Thyroid gland (tissue), 4 donors: ENCODE results near the gene MED16. TPM values are rescaled to one million over a fixed set of nuclear protein-coding genes. Genes with fewer than 3 reads are reported as not detected.
"Not testable (repeated sequence)": the region's sequence is repeated elsewhere in the genome, so short reads cannot be mapped to it uniquely, and the experiment has no call there.

Source experiments
- DNase-seq, 2 donors: peaks; one replicate each; pipeline ENCODE4 v3.0.0-alpha.2; 2019
- H3K27ac ChIP-seq, 3 donors: fragments of 200-600 bp; sonication (generic); 1 replicate in 2 of 3; 2 replicates in 1 of 3; pipeline ENCODE4 v1.5.1; 2016 to 2019; ENCODE audit warnings: mild to moderate bottlenecking in 1 of 3, moderate library complexity in 1 of 3
- H3K27me3 ChIP-seq: fragments of 200-600 bp; sonication (generic); one replicate; pipeline ENCODE4 v1.5.1; 2019
- H3K36me3 ChIP-seq, 2 donors: fragments of 200-600 bp; sonication (generic); one replicate each; pipeline ENCODE4 v1.5.1; 2016 to 2019
- H3K4me1 ChIP-seq, 2 donors: fragments of 200-600 bp; sonication (generic); one replicate each; pipeline ENCODE4 v1.5.1; 2017 to 2019
- H3K4me3 ChIP-seq, 3 donors: fragments of 200-600 bp; sonication (generic); replicated peaks in 1 of 3; 1 replicate in 2 of 3; 2 replicates in 1 of 3; pipeline ENCODE4 v1.5.1; 2016; ENCODE audit warnings: mild to moderate bottlenecking in 1 of 3
- H3K9me3 ChIP-seq: fragments of 200-600 bp; sonication (generic); one replicate; pipeline ENCODE4 v1.5.1; 2017
- CTCF ChIP-seq, 6 experiments: fragments of 200-600 bp in 3 of 6; fragments of 450-650 bp in 3 of 6; sonication (generic) in 3 of 6; IDR thresholded peaks; one replicate each; pipeline ENCODE4 v1.5.1; 2016 to 2019; ENCODE audit warnings: antibody characterized with exemption in 6 of 6, mild to moderate bottlenecking in 2 of 6, inconsistent platforms in 1 of 6, moderate library complexity in 1 of 6
- POLR2A ChIP-seq, 2 donors: fragments of 450-650 bp; IDR thresholded peaks; one replicate each; pipeline ENCODE4 v1.6.1; 2017; ENCODE audit warnings: antibody characterized with exemption in 2 of 2, mild to moderate bottlenecking in 2 of 2, moderate library complexity in 1 of 2
- WGBS, 2 donors: methylation state at CpG; one replicate each; pipeline ENCODE4 v1.1.5; 2017; 5-methylcytosine and 5-hydroxymethylcytosine counted together
- intact Hi-C: fragments of 100-400 bp; cut with DNase I; formaldehyde crosslinking; loops from one replicate; pipeline ENCODE4 v1.15.1; 2023
- total RNA-seq, 4 donors: library from RNA; depleted of rRNA; stranded (reverse); fragments of >200 nt; gene quantifications; one replicate each; pipeline ENCODE4 v1.2.3, GENCODE V29; 2016

The MED16 gene
- total RNA-seq, 4 donors from 2014 or later = 33.2 to 66.5 (median 54.3) TPM

GRCh38 chr19:881385-882071 is 11.5 kb downstream of the MED16 start:
- WGBS, 2 donors = 95 to 97% methylated on average over 25 to 34 of the region's 34 CpGs
- H3K4me1 ChIP-seq = no peaks in the 10 kb centered on the region
- intact Hi-C loops = no loop called here
- H3K27me3 ChIP-seq = no peaks in the 10 kb centered on the region
- no peak overlapping the region for H3K4me3 ChIP-seq
- TF ChIP-seq CTCF (IDR thresholded peaks at IDR 0.05) (no peak), POLR2A (IDR thresholded peaks at IDR 0.05) (no peak)
- no peak overlapping the region for H3K27ac ChIP-seq
- H3K36me3 ChIP-seq = peaks cover 28 to 41% of the 10 kb centered on the region in 2 donors
- DNase-seq = no peak
- no peaks in the 10 kb centered on the region for H3K9me3 ChIP-seq

- H3K27ac ChIP-seq = no peak overlapping the region
- no peaks in the 10 kb centered on the region for H3K4me1 ChIP-seq
- WGBS, 2 donors = 89 to 93% methylated on average over 12 to 26 of the region's 37 CpGs
- no peak for TF ChIP-seq CTCF (IDR thresholded peaks at IDR 0.05)
- no peak for TF ChIP-seq POLR2A (IDR thresholded peaks at IDR 0.05)
- H3K4me3 ChIP-seq = no peak overlapping the region
- H3K27me3 ChIP-seq = no peaks in the 10 kb centered on the region
- H3K9me3 ChIP-seq = no peaks in the 10 kb centered on the region
- DNase-seq = no peak
- peaks cover 28 to 33% of the 10 kb centered on the region in 2 donors for H3K36me3 ChIP-seq
- intact Hi-C loops = no loop called here
Observed at GRCh38 chr19:879711-880438, 13.1 kb downstream of the MED16 start.

- H3K4me1 ChIP-seq, DNase-seq, H3K27ac ChIP-seq, H3K27me3 ChIP-seq, H3K9me3 ChIP-seq, intact Hi-C loops, H3K4me3 ChIP-seq: not testable (repeated sequence)
- WGBS, 2 donors = 87 to 90% methylated on average over 9 to 11 of the region's 24 CpGs
- H3K36me3 ChIP-seq = peaks cover 35 to 38% of the 10 kb centered on the region in 2 donors
Observed at GRCh38 chr19:878751-879561, 14.0 kb downstream of the MED16 start.

GRCh38 chr19:877992-878660 is 14.9 kb downstream of the MED16 start:
- H3K27me3 ChIP-seq, intact Hi-C loops, H3K9me3 ChIP-seq, H3K4me3 ChIP-seq, DNase-seq, H3K27ac ChIP-seq, H3K4me1 ChIP-seq: not testable (repeated sequence)
- WGBS, 2 donors = 90 to 94% methylated on average over 7 to 10 of the region's 23 CpGs
- peaks cover 32 to 33% of the 10 kb centered on the region in 2 donors for H3K36me3 ChIP-seq

- Histone ChIP-seq H3K27ac (no peak overlapping the region), H3K9me3 (no peaks in the 10 kb centered on the region), H3K36me3 (peaks cover 32 to 39% of the 10 kb centered on the region in 2 donors), H3K27me3 (no peaks in the 10 kb centered on the region), H3K4me3 (no peak overlapping the region), H3K4me1 (no peaks in the 10 kb centered on the region)
- TF ChIP-seq POLR2A (IDR thresholded peaks at IDR 0.05) (no peak), CTCF (IDR thresholded peaks at IDR 0.05) (no peak)
- intact Hi-C loops = no loop called here
- DNase-seq = no peak
- 91 to 96% methylated on average over 8 to 24 of the region's 29 CpGs for WGBS, 2 donors
Observed at GRCh38 chr19:876780-877314, 16.1 kb downstream of the MED16 start.
